ENCODE results near the gene IER3.
A peak's percentile ranks its signal among the peaks of the same experiment; 100 is the strongest.

IER3 gene

DNA sequence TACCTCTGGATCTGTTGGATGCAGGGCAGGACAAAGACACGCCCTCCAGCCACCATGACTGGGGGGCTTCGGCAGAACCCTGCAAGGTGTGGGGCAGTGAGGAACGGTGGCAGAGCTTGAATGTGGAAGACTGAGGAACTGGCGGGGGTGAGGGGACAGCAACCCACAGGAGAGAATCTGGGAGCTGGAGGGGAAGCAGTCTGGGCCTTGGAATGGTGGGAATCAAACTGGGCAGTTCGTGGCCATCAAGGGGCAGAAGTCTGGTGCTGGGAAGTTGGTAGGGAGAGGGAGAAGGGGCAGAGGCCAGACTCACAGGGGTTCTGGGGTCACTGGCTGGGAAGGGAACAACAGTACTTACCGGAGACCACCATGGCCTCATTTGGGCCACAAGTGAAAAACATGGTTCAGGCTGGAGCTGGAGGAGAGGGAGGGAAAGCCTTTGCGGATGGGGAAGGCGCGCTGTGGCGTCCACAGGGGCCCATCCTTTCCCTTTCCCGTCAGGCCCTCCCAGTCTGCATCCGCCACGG lies 2.5 kb downstream of the IER3 start:
- Histone ChIP-seq H4K91ac (ENCODE audit: low read depth, low read length, poor library complexity) (no peak overlapping the region), H3K14ac (ENCODE audit: low read length) (peak overlapping the region; percentile 33), H3K18ac (ENCODE audit: low read length) (peak overlapping the region; percentile 82), H4K8ac (ENCODE audit: low read depth, low read length) (no peak overlapping the region), H3K9me3 (replicated peaks in 1 of 2; ENCODE audit: control insufficient read depth in 2 of 2, insufficient read depth in 1 of 2, low read depth in 1 of 2, low read length in 2 of 2) (no peaks in the 10 kb centered on the region), H3K27me3 (ENCODE audit: control insufficient read depth in 3 of 3, insufficient read depth in 3 of 3, low read depth in 1 of 3, low read length in 3 of 3) (peaks cover 0 to 13% (median 2%) of the 10 kb centered on the region in 3 experiments), H3K4me1 (ENCODE audit: control insufficient read depth in 2 of 2, insufficient read depth in 1 of 2, low read depth in 1 of 2, low read length in 2 of 2) (peaks cover 10 to 14% of the 10 kb centered on the region in 2 donors), H3K36me3 (replicated peaks in 1 of 2; ENCODE audit: control insufficient read depth in 2 of 2, insufficient read depth in 2 of 2, low read length in 2 of 2) (peaks cover 28 to 49% of the 10 kb centered on the region in 2 donors), H3K4ac (ENCODE audit: low read length) (no peak overlapping the region), H3K79me1 (ENCODE audit: low read depth, low read length) (peaks cover 7% of the 10 kb centered on the region), H2BK12ac (ENCODE audit: low read length) (no peak overlapping the region), H3K23ac (ENCODE audit: low read depth, low read length, poor library complexity) (peak overlapping the region; percentile 99), H2BK5ac (ENCODE audit: low read length) (peak overlapping the region; percentile 14), H3K27ac (replicated peaks; ENCODE audit: low read length) (peak overlapping the region; percentile 41), H2BK120ac (ENCODE audit: low read depth, low read length) (peak overlapping the region; percentile 43), H2BK15ac (ENCODE audit: low read length) (peak overlapping the region; percentile 63), H3K9ac (ENCODE audit: low read depth, low read length, poor library complexity) (peak overlapping the region; percentile 92), H3K4me2 (ENCODE audit: insufficient read depth, low read length, poor library complexity, severe bottlenecking) (peak overlapping the region; percentile 72), H2AK5ac (ENCODE audit: low read depth, low read length) (no peak overlapping the region), H2AFZ (ENCODE audit: low read length) (peak overlapping the region; percentile 83), H3K4me3 (ENCODE audit: low read length in 2 of 2) (peak overlapping the region; percentile 90 to 99)
- DNase-seq (ENCODE audit: low spot score), result no peak
- no CpG with 5 or more reads among the region's 13 CpGs for WGBS, 2 donors (ENCODE audit: extremely low coverage in 2 of 2, insufficient read length in 2 of 2, insufficient replicate concordance in 1 of 2)

DNA sequence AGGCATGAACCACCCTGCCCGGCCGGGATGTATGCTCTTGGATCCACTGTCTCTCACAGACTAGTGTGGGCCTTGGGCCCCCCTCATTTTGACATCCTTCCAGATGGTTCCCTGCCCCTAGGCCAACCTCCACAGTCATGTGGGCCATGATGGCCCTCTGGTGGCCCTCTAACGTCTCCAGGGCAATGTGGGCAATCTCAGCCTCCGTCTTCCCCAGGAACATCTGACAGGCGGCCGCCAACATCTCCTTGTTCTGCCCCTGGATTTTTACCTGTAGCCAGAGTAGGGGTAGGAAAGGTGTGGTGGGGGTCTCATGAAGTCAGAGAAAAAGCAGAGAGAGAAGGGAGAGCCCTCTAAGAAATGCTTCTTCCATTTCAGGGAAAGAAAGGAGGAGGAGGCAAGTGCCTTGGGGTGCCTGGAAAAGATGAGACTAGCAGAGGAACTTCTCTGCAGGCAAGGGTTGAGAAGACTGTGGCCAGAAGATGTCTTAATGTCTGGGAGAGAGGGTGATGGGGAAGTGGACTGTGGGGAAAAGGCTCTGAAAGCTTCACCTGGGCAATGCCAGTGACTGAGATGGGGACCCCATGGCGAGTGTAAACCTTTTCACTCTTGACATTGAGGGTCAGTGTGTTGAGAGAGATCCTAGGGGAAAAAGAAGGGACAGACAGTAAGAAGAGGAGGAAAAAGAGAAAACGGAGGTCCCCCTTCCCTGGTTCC lies 3.1 kb downstream of the IER3 start:
- H2AFZ ChIP-seq (ENCODE audit: low read length), result no peak overlapping the region
- no peak overlapping the region for H3K27ac ChIP-seq (replicated peaks; ENCODE audit: low read length)
- no peak overlapping the region for H3K14ac ChIP-seq (ENCODE audit: low read length)
- peaks cover 0 to 13% (median 2%) of the 10 kb centered on the region in 3 experiments for H3K27me3 ChIP-seq (ENCODE audit: control insufficient read depth in 3 of 3, insufficient read depth in 3 of 3, low read depth in 1 of 3, low read length in 3 of 3)
- peak overlapping the region; percentile 63 for H2BK15ac ChIP-seq (ENCODE audit: low read length)
- H3K23ac ChIP-seq (ENCODE audit: low read depth, low read length, poor library complexity), result peak overlapping the region; percentile 99
- peak overlapping the region; percentile 72 for H3K4me2 ChIP-seq (ENCODE audit: insufficient read depth, low read length, poor library complexity, severe bottlenecking)
- no peak overlapping the region for H2BK5ac ChIP-seq (ENCODE audit: low read length)
- no peak overlapping the region for H2BK120ac ChIP-seq (ENCODE audit: low read depth, low read length)
- H2BK12ac ChIP-seq (ENCODE audit: low read length), result no peak overlapping the region
- H3K4me3 ChIP-seq (ENCODE audit: low read length in 2 of 2), result peak overlapping the region; percentile 90 to 99
- no peak overlapping the region for H2AK5ac ChIP-seq (ENCODE audit: low read depth, low read length)
- DNase-seq (ENCODE audit: low spot score), result no peak
- no peak overlapping the region for H3K18ac ChIP-seq (ENCODE audit: low read length)
- H3K4me1 ChIP-seq (ENCODE audit: control insufficient read depth in 2 of 2, insufficient read depth in 1 of 2, low read depth in 1 of 2, low read length in 2 of 2), result peaks cover 10 to 14% of the 10 kb centered on the region in 2 donors
- no peaks in the 10 kb centered on the region for H3K9me3 ChIP-seq (replicated peaks in 1 of 2; ENCODE audit: control insufficient read depth in 2 of 2, insufficient read depth in 1 of 2, low read depth in 1 of 2, low read length in 2 of 2)
- peak overlapping the region; percentile 92 for H3K9ac ChIP-seq (ENCODE audit: low read depth, low read length, poor library complexity)
- H3K4ac ChIP-seq (ENCODE audit: low read length), result no peak overlapping the region
- no CpG with 5 or more reads among the region's 8 CpGs for WGBS, 2 donors (ENCODE audit: extremely low coverage in 2 of 2, insufficient read length in 2 of 2, insufficient replicate concordance in 1 of 2)
- peaks cover 30 to 54% of the 10 kb centered on the region in 2 donors for H3K36me3 ChIP-seq (replicated peaks in 1 of 2; ENCODE audit: control insufficient read depth in 2 of 2, insufficient read depth in 2 of 2, low read length in 2 of 2)
- H4K8ac ChIP-seq (ENCODE audit: low read depth, low read length), result no peak overlapping the region
- no peak overlapping the region for H4K91ac ChIP-seq (ENCODE audit: low read depth, low read length, poor library complexity)
- peaks cover 8% of the 10 kb centered on the region for H3K79me1 ChIP-seq (ENCODE audit: low read depth, low read length)

DNA sequence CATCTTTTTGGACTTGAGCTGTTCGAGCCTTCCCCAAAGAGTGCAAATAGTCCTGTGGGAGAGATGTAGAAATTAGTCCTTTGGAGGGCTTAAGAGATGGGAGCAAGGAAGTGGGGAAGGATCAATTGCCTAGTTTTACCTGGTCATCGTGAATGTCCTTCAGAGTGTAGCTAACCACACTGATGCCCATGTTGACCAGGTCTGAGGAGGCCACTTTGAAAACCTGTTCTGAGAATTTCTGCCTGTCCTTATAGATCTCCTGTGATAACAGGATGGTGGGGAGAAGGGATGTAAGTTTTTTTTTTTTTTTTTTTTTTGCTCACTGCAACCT lies 3.8 kb downstream of the IER3 start:
- no CpG with 5 or more reads among the region's 2 CpGs for WGBS, 2 donors (ENCODE audit: extremely low coverage in 2 of 2, insufficient read length in 2 of 2, insufficient replicate concordance in 1 of 2)
- H3K27ac ChIP-seq (replicated peaks; ENCODE audit: low read length), result no peak overlapping the region
- H3K23ac ChIP-seq (ENCODE audit: low read depth, low read length, poor library complexity), result no peak overlapping the region
- no peak overlapping the region for H3K4ac ChIP-seq (ENCODE audit: low read length)
- no peak overlapping the region for H3K4me2 ChIP-seq (ENCODE audit: insufficient read depth, low read length, poor library complexity, severe bottlenecking)
- H3K4me1 ChIP-seq (ENCODE audit: control insufficient read depth in 2 of 2, insufficient read depth in 1 of 2, low read depth in 1 of 2, low read length in 2 of 2), result peaks cover 10 to 14% of the 10 kb centered on the region in 2 donors
- DNase-seq (ENCODE audit: low spot score), result no peak
- peaks cover 0 to 13% (median 2%) of the 10 kb centered on the region in 3 experiments for H3K27me3 ChIP-seq (ENCODE audit: control insufficient read depth in 3 of 3, insufficient read depth in 3 of 3, low read depth in 1 of 3, low read length in 3 of 3)
- no peak overlapping the region for H2BK5ac ChIP-seq (ENCODE audit: low read length)
- peaks cover 8% of the 10 kb centered on the region for H3K79me1 ChIP-seq (ENCODE audit: low read depth, low read length)
- no peak overlapping the region for H2BK120ac ChIP-seq (ENCODE audit: low read depth, low read length)
- no peak overlapping the region for H2BK12ac ChIP-seq (ENCODE audit: low read length)
- H3K4me3 ChIP-seq (ENCODE audit: low read length in 2 of 2), result no peak overlapping the region
- no peak overlapping the region for H2AK5ac ChIP-seq (ENCODE audit: low read depth, low read length)
- H2AFZ ChIP-seq (ENCODE audit: low read length), result no peak overlapping the region
- no peak overlapping the region for H2BK15ac ChIP-seq (ENCODE audit: low read length)
- no peak overlapping the region for H3K18ac ChIP-seq (ENCODE audit: low read length)
- H4K91ac ChIP-seq (ENCODE audit: low read depth, low read length, poor library complexity), result no peak overlapping the region
- no peak overlapping the region for H3K9ac ChIP-seq (ENCODE audit: low read depth, low read length, poor library complexity)
- peaks cover 35 to 61% of the 10 kb centered on the region in 2 donors for H3K36me3 ChIP-seq (replicated peaks in 1 of 2; ENCODE audit: control insufficient read depth in 2 of 2, insufficient read depth in 2 of 2, low read length in 2 of 2)
- H4K8ac ChIP-seq (ENCODE audit: low read depth, low read length), result no peak overlapping the region
- H3K9me3 ChIP-seq (replicated peaks in 1 of 2; ENCODE audit: control insufficient read depth in 2 of 2, insufficient read depth in 1 of 2, low read depth in 1 of 2, low read length in 2 of 2), result no peaks in the 10 kb centered on the region
- no peak overlapping the region for H3K14ac ChIP-seq (ENCODE audit: low read length)

DNA sequence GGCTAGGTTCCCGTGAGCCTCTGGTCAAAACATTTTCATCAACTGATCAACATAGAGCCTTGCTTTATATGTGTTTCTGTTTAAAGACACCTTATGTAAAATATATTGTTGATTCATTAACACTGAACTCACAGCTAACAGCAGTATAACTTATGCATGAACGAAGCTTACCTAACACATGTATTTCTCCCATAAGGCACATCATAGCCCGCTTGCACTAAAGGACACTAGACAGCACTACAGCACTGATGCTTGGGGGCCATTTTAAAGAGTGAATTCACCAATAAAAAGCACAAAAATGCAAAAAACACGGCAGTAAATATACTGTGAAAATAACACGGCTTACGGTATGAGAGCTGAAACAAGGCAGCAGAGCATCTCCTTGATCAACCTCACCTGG lies 5.8 kb downstream of the IER3 start:
- WGBS, 2 donors (ENCODE audit: extremely low coverage in 2 of 2, insufficient read length in 2 of 2, insufficient replicate concordance in 1 of 2), result no CpG with 5 or more reads among the region's 6 CpGs
- DNase-seq (ENCODE audit: low spot score), result no peak
- H2BK5ac ChIP-seq (ENCODE audit: low read length), result no peak overlapping the region
- no peaks in the 10 kb centered on the region for H3K9me3 ChIP-seq (replicated peaks in 1 of 2; ENCODE audit: control insufficient read depth in 2 of 2, insufficient read depth in 1 of 2, low read depth in 1 of 2, low read length in 2 of 2)
- no peak overlapping the region for H3K18ac ChIP-seq (ENCODE audit: low read length)
- H3K4ac ChIP-seq (ENCODE audit: low read length), result no peak overlapping the region
- no peak overlapping the region for H3K9ac ChIP-seq (ENCODE audit: low read depth, low read length, poor library complexity)
- H3K36me3 ChIP-seq (replicated peaks in 1 of 2; ENCODE audit: control insufficient read depth in 2 of 2, insufficient read depth in 2 of 2, low read length in 2 of 2), result peaks cover 43 to 80% of the 10 kb centered on the region in 2 donors
- H3K79me1 ChIP-seq (ENCODE audit: low read depth, low read length), result peaks cover 8% of the 10 kb centered on the region
- H2BK120ac ChIP-seq (ENCODE audit: low read depth, low read length), result no peak overlapping the region
- no peak overlapping the region for H3K4me3 ChIP-seq (ENCODE audit: low read length in 2 of 2)
- no peak overlapping the region for H3K14ac ChIP-seq (ENCODE audit: low read length)
- H3K27ac ChIP-seq (replicated peaks; ENCODE audit: low read length), result no peak overlapping the region
- no peak overlapping the region for H2AK5ac ChIP-seq (ENCODE audit: low read depth, low read length)
- H2AFZ ChIP-seq (ENCODE audit: low read length), result no peak overlapping the region
- H2BK15ac ChIP-seq (ENCODE audit: low read length), result no peak overlapping the region
- H3K4me1 ChIP-seq (ENCODE audit: control insufficient read depth in 2 of 2, insufficient read depth in 1 of 2, low read depth in 1 of 2, low read length in 2 of 2), result peaks cover 10 to 11% of the 10 kb centered on the region in 2 donors
- H4K8ac ChIP-seq (ENCODE audit: low read depth, low read length), result no peak overlapping the region
- H2BK12ac ChIP-seq (ENCODE audit: low read length), result no peak overlapping the region
- no peak overlapping the region for H3K23ac ChIP-seq (ENCODE audit: low read depth, low read length, poor library complexity)
- no peak overlapping the region for H3K4me2 ChIP-seq (ENCODE audit: insufficient read depth, low read length, poor library complexity, severe bottlenecking)
- no peak overlapping the region for H4K91ac ChIP-seq (ENCODE audit: low read depth, low read length, poor library complexity)
- H3K27me3 ChIP-seq (ENCODE audit: control insufficient read depth in 3 of 3, insufficient read depth in 3 of 3, low read depth in 1 of 3, low read length in 3 of 3), result peaks cover 0 to 8% (median under 1%) of the 10 kb centered on the region in 3 experiments
